ENCODE results near the gene CENPC. TPM values are rescaled to one million over a fixed set of nuclear protein-coding genes. Genes with fewer than 3 reads are reported as not detected.

CENPC gene, protein sequence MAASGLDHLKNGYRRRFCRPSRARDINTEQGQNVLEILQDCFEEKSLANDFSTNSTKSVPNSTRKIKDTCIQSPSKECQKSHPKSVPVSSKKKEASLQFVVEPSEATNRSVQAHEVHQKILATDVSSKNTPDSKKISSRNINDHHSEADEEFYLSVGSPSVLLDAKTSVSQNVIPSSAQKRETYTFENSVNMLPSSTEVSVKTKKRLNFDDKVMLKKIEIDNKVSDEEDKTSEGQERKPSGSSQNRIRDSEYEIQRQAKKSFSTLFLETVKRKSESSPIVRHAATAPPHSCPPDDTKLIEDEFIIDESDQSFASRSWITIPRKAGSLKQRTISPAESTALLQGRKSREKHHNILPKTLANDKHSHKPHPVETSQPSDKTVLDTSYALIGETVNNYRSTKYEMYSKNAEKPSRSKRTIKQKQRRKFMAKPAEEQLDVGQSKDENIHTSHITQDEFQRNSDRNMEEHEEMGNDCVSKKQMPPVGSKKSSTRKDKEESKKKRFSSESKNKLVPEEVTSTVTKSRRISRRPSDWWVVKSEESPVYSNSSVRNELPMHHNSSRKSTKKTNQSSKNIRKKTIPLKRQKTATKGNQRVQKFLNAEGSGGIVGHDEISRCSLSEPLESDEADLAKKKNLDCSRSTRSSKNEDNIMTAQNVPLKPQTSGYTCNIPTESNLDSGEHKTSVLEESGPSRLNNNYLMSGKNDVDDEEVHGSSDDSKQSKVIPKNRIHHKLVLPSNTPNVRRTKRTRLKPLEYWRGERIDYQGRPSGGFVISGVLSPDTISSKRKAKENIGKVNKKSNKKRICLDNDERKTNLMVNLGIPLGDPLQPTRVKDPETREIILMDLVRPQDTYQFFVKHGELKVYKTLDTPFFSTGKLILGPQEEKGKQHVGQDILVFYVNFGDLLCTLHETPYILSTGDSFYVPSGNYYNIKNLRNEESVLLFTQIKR
- total RNA-seq: 10.5 and 15.4 TPM in 2 replicates
- 6.5 and 7.6 TPM in 2 replicates for polyA plus RNA-seq
- 4.7 and 5.0 TPM in 2 replicates for polyA plus RNA-seq (2012)
- 1.7 and 2.9 TPM in 2 replicates for polyA minus RNA-seq (ENCODE audit: low replicate concordance)

DNA sequence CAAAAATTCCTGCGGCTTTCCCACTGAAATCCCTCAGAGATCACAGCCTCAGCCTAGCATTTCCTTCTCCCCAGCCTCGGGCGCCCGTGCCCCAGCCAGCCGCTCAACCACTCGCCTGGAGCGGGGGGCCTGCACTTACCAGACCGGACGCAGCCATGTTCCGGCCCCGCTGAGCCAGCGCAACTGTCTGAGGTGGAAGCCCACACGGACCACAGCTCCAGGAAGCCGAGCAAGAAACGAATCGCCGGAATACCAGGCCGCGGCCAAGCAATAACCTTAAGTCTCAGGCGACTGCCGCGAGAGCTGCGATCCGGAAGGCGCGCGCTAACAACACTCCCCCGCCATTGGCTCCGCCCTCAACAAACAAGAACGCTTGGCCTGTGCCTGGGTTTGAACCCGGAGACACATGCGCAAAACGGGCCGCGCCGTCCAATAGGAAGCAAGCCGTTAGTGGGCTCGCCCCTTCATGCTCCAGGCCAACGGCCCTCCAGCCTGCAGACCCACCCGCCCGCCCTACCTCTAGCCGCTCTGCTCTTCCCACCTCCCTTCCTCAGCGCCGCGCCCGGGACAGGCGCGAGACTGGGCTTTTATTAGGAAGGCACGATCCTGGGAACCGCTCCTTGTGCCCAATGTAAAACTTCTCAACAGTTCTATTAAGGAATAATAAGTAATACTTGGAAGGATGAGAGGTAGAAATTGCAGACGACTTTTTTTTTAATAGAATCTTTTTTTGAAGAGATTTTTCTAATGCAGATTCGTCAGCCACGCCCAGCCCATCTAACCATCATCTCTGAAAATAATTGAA is at the start of gene CENPC:
CENPC (minus strand) TSS at position 305 of the 805 bp plus-strand sequence; CDS start at position 157, 148 bp downstream.
- H3K36me3 ChIP-seq (ENCODE audit: control insufficient read depth, insufficient read depth, low read length): no peaks in the 10 kb centered on the region
- no peaks in the 10 kb centered on the region for H3K27me3 ChIP-seq (ENCODE audit: control insufficient read depth, insufficient read depth, low read length)
- H2AFZ ChIP-seq (ENCODE audit: low read length): peak within 1 kb of the TSS; percentile 76
- peaks cover 2% of the 10 kb centered on the region for H3K4me1 ChIP-seq (ENCODE audit: control insufficient read depth, extremely low read depth, insufficient read depth, low read length)
- H3K27ac ChIP-seq (ENCODE audit: insufficient read depth, low read length): peak within 1 kb of the TSS; percentile 94
- peak within 1 kb of the TSS; percentile 98 for H3K9ac ChIP-seq (ENCODE audit: insufficient read depth, low read length)
- TF ChIP-seq, protein P1, sequence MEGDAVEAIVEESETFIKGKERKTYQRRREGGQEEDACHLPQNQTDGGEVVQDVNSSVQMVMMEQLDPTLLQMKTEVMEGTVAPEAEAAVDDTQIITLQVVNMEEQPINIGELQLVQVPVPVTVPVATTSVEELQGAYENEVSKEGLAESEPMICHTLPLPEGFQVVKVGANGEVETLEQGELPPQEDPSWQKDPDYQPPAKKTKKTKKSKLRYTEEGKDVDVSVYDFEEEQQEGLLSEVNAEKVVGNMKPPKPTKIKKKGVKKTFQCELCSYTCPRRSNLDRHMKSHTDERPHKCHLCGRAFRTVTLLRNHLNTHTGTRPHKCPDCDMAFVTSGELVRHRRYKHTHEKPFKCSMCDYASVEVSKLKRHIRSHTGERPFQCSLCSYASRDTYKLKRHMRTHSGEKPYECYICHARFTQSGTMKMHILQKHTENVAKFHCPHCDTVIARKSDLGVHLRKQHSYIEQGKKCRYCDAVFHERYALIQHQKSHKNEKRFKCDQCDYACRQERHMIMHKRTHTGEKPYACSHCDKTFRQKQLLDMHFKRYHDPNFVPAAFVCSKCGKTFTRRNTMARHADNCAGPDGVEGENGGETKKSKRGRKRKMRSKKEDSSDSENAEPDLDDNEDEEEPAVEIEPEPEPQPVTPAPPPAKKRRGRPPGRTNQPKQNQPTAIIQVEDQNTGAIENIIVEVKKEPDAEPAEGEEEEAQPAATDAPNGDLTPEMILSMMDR (conservative IDR thresholded peaks at IDR 0.05 in 1 of 2, IDR thresholded peaks at IDR 0.05 in 1 of 2; ENCODE audit: low read depth in 1 of 2, low read length in 2 of 2): no peak
- TF ChIP-seq EZH2 (IDR thresholded peaks at IDR 0.05; ENCODE audit: low read length, missing control alignments): no peak
- peak; percentile 97 to 99 for DNase-seq (ENCODE audit: low read depth in 2 of 2)
- H4K20me1 ChIP-seq (ENCODE audit: control insufficient read depth, extremely low read depth, insufficient read depth, low read length): no peaks in the 10 kb centered on the region
- peak within 1 kb of the TSS; percentile 82 to 97 (median 86) for H3K4me3 ChIP-seq (replicated peaks in 1 of 4; ENCODE audit: control extremely low read depth in 1 of 4, insufficient read depth in 1 of 4, low read depth in 3 of 4, low read length in 4 of 4)
- peak within 1 kb of the TSS; percentile 69 for H3K4me2 ChIP-seq (ENCODE audit: extremely low read depth, insufficient read depth, low read length)
- no peaks in the 10 kb centered on the region for H3K9me3 ChIP-seq (ENCODE audit: control insufficient read depth, insufficient read depth, low read depth, low read length)
- peaks cover 27% of the 10 kb centered on the region for H3K79me2 ChIP-seq (ENCODE audit: control insufficient read depth, insufficient read depth, low read length)

DNA sequence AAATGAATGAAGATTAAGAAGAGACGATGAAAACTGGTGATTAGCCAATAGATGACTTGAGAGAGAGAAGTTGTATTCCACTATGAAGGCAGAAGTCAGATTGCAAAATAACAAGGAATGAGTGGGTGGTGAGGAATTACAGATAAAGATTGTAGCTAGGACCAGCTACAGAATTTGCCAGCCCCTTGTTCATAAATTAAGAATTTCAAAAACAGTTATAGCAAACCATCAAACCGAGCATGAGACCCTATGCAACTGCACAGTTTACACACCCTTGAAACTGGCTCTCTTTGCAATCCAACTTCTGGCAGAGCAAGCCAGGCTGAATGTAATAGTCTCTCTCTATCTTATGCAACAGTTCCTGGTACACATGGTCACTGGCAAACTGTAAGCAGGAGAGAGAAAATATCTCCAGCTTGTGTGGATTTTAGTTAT is 48.5 kb upstream of the CENPC start:
- Histone ChIP-seq H3K36me3 (ENCODE audit: control insufficient read depth, insufficient read depth, low read length) (no peaks in the 10 kb centered on the region), H3K4me1 (ENCODE audit: control insufficient read depth, extremely low read depth, insufficient read depth, low read length) (no peaks in the 10 kb centered on the region), H4K20me1 (ENCODE audit: control insufficient read depth, extremely low read depth, insufficient read depth, low read length) (no peaks in the 10 kb centered on the region), H3K27me3 (ENCODE audit: control insufficient read depth, insufficient read depth, low read length) (no peaks in the 10 kb centered on the region), H3K4me2 (ENCODE audit: extremely low read depth, insufficient read depth, low read length) (no peak overlapping the region), H3K4me3 (replicated peaks in 1 of 4; ENCODE audit: control extremely low read depth in 1 of 4, insufficient read depth in 1 of 4, low read depth in 3 of 4, low read length in 4 of 4) (no peak overlapping the region), H3K27ac (ENCODE audit: insufficient read depth, low read length) (no peak overlapping the region), H3K9me3 (ENCODE audit: control insufficient read depth, insufficient read depth, low read depth, low read length) (no peaks in the 10 kb centered on the region), H3K79me2 (ENCODE audit: control insufficient read depth, insufficient read depth, low read length) (no peaks in the 10 kb centered on the region), H2AFZ (ENCODE audit: low read length) (no peak overlapping the region), H3K9ac (ENCODE audit: insufficient read depth, low read length) (no peak overlapping the region)
- DNase-seq (ENCODE audit: low read depth in 2 of 2): peak; percentile 12 to 55
- TF ChIP-seq, protein P1 (conservative IDR thresholded peaks at IDR 0.05 in 1 of 2, IDR thresholded peaks at IDR 0.05 in 1 of 2; ENCODE audit: low read depth in 1 of 2, low read length in 2 of 2): no peak
- TF ChIP-seq EZH2 (IDR thresholded peaks at IDR 0.05; ENCODE audit: low read length, missing control alignments): no peak

Data from fibroblast of lung (primary cell).